NB4 (cell line): ENCODE results near the gene MINDY4.

Experiments used
- DNase-seq: peaks from one replicate; pipeline ENCODE4 v3.0.0; 2010; ENCODE audit warnings: low read depth
- H3K4me3 ChIP-seq: one replicate; pipeline ENCODE4 v1.5.1; 2011; ENCODE audit warnings: mild to moderate bottlenecking, low read depth, low read length, moderate library complexity
- MYC ChIP-seq: IDR thresholded peaks from 2 replicates; pipeline ENCODE4 v1.6.1; 2011; ENCODE audit warnings: low read depth, low read length
- POLR2A ChIP-seq: IDR thresholded peaks from 2 replicates; pipeline ENCODE4 v1.6.1; 2011; ENCODE audit warnings: mild to moderate bottlenecking; ENCODE audit not compliant: insufficient read length; ENCODE audit errors: extremely low read depth
- TF ChIP-seq, protein P1 (sequence below): IDR thresholded peaks from 2 replicates; pipeline ENCODE4 v1.6.1; 2011; ENCODE audit warnings: low read depth, low read length
- TF ChIP-seq, protein P2 (sequence below): IDR thresholded peaks from one replicate; pipeline ENCODE4 v1.5.1; 2012; ENCODE audit warnings: low read depth, low read length

MINDY4 gene

DNA sequence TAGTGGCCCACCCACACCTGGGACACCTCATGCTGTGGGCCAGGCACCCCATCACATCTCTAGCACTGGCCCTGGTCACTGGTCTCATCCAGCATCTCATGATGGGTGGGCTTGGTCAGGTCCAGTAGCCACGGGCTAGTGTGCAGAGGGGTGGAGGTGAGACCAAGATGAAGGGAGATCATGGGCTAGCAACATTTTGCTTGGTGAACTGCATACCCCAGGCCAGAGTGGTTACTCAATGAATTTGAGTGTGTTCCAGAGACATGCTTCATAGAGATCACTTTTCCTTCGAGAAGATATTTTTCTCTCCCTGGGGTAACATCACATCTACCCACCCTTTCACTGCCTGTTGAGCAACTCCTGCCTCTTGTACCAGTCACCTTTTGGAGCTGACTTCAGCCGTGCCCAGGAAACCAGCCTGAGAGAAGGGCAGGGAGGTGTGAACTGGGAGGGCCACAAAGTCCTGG lies 44.2 kb downstream of the MINDY4 start:
- DNase-seq, result no peak
- no peak overlapping the region for H3K4me3 ChIP-seq
- no peak for TF ChIP-seq POLR2A

DNA sequence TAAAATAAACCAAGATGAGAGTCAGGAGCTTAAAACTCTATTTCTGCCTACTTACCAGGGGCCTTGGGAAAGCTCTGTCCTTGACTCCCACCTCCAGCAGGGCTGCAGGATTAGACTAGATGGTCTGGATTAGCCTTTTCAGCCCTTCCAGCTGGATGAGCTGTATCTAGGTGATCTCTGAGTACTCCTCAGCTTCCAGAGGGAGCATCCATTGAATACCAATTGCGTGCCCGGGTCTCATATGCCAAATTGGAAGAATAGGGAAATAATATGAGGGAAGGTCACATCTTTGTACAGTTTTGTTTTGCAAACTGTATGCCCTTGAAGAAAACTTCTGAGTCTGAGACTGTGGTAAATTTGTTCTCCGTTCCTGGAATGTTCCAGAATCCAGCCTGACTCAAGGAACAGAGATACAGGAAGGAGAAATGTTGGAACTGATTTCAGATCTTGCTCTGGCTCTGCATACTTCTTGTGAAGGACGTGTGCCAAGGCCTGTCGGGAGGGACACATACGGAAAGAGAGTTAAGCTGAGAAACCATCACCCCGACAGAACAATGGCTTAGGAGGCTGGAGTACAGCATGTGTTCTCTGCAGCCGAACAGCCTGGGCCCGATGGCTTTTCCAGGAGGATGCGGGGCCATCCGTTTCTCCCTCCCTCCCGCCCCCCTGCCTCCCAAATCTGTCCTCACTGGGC lies 44.9 kb downstream of the MINDY4 start:
- H3K4me3 ChIP-seq, result no peak overlapping the region
- no peak for DNase-seq
- TF ChIP-seq, protein P1, sequence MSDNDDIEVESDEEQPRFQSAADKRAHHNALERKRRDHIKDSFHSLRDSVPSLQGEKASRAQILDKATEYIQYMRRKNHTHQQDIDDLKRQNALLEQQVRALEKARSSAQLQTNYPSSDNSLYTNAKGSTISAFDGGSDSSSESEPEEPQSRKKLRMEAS, result no peak
- TF ChIP-seq, protein P2, sequence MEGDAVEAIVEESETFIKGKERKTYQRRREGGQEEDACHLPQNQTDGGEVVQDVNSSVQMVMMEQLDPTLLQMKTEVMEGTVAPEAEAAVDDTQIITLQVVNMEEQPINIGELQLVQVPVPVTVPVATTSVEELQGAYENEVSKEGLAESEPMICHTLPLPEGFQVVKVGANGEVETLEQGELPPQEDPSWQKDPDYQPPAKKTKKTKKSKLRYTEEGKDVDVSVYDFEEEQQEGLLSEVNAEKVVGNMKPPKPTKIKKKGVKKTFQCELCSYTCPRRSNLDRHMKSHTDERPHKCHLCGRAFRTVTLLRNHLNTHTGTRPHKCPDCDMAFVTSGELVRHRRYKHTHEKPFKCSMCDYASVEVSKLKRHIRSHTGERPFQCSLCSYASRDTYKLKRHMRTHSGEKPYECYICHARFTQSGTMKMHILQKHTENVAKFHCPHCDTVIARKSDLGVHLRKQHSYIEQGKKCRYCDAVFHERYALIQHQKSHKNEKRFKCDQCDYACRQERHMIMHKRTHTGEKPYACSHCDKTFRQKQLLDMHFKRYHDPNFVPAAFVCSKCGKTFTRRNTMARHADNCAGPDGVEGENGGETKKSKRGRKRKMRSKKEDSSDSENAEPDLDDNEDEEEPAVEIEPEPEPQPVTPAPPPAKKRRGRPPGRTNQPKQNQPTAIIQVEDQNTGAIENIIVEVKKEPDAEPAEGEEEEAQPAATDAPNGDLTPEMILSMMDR, result no peak
- TF ChIP-seq MYC (no peak), POLR2A (no peak)

GRCh38 chr7:30816645-30817370 lies 45.6 kb downstream of the MINDY4 start:
- DNase-seq, result no peak
- TF ChIP-seq POLR2A (no peak), MYC (no peak)
- TF ChIP-seq, protein P1, result no peak
- TF ChIP-seq, protein P2, result no peak
- H3K4me3 ChIP-seq, result no peak overlapping the region

DNA sequence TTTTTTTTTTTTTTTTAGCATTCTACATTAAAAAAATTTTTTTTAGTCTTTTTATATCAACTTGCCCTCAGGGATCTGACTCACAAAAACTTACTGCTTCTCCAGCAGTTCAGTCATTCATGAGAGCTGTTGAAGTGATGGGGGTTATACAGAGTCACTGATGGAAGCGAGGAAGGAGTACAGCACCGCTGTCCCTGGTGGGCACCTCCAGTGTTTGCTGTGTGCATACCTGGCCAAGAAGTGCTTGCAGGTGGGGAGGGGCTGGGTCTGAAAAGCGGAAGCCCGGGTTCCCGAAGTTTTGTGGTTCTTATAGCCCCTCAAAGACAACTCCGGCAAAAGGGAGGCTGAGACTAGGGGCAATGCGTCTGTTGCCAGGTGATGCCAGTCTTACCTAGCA lies 46.2 kb downstream of the MINDY4 start:
- DNase-seq, result no peak
- TF ChIP-seq MYC (no peak), POLR2A (no peak)
- TF ChIP-seq, protein P2, result no peak
- TF ChIP-seq, protein P1, result no peak

DNA sequence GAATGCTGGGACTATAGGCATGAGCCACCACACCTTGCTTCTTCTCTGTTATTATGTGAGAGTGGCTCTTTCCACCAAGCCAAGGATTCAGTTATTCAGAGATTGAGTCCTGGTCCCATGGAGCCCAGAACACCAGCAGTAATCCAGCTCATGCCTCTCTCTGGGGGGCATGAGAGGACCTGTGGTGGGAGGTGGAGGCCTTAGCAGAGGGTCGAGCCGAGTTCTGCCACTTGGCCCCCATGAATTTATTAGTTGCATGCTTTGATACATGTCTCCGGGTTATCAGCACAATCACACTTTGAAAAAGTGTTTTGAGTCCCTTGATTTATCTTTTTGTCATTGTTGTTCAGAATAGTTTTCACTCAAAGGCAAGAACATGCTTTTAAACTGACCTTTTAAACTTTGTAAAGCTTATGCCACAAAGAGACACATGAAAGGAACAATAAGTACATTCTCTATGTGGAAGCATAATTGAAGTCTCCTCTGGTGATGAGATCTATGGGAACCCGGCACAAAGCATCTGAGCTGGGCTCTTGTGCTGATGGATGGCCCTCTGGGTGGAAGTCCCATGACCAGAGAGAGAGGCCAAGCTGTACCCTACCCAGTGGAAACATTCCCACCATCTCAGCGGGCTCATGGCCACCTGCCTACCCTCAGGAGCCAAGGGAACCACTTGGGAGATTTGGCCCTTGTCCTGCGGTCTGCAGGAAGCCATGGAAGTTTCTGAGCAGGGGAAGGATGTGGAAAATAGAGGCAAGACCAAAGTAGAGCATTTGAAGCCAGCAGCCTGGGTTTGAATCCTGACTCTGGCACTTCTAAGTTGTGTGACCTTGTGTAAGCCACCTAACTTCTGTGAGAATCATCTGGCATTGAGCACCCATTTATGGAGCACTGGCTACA lies 53.9 kb downstream of the MINDY4 start:
- TF ChIP-seq MYC (no peak), POLR2A (no peak)
- TF ChIP-seq, protein P1, result no peak
- TF ChIP-seq, protein P2, result no peak
- H3K4me3 ChIP-seq, result no peak overlapping the region
- DNase-seq, result no peak

More for the DNA sequence above, 46.2 kb downstream of the MINDY4 start:
- no peak overlapping the region for H3K4me3 ChIP-seq

DNA sequence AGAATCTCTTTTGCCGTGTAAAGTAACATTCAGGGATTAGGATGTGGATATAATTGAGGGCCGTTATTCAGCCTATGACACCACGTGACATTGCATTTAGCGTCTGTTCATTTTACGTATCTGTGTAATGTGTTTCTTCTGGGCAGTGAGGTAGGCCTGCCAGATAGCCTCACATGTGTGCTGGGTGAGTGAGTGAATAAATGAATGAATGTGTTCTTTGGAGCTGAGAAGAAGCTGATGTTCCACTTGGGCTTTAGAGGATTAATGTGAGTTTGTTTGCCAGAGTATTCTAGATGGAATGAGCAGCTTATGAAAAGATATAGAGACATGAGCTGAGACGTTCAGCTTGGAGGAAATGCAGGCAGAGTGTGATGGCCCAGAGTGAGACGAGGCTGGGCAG lies 55.0 kb downstream of the MINDY4 start:
- no peak overlapping the region for H3K4me3 ChIP-seq
- no peak for DNase-seq
- TF ChIP-seq, protein P1, result no peak
- TF ChIP-seq MYC, result no peak
- TF ChIP-seq, protein P2, result no peak
- no peak for TF ChIP-seq POLR2A
